WERI-Rb-1 (cell line): ENCODE results near the gene CLCN5.

Source experiments
- DNase-seq: peaks from one replicate; pipeline ENCODE4 v3.0.0-alpha.2; 2020
- H3K27ac ChIP-seq: fragments of 250-450 bp; sonication (Bioruptor Pico); 2 replicates; pipeline ENCODE4 v1.5.1; 2020; ENCODE audit warnings: mild to moderate bottlenecking, moderate library complexity
- H3K27me3 ChIP-seq: fragments of 250-450 bp; sonication (Bioruptor Pico); 2 replicates; pipeline ENCODE4 v1.5.1; 2021; ENCODE audit warnings: mild to moderate bottlenecking, low read depth, moderate library complexity; ENCODE audit not compliant: insufficient read depth, severe bottlenecking
- H3K36me3 ChIP-seq: fragments of 250-450 bp; sonication (Bioruptor Pico); 2 replicates; pipeline ENCODE4 v1.5.1; 2020; ENCODE audit warnings: mild to moderate bottlenecking, moderate library complexity
- H3K4me3 ChIP-seq: 2 replicates; pipeline ENCODE4 v1.5.1; 2011; ENCODE audit warnings: low read depth, mild to moderate bottlenecking, control low read depth, low read length
- H3K9me3 ChIP-seq: fragments of 250-450 bp; sonication (Bioruptor Pico); 2 replicates; pipeline ENCODE4 v1.5.1; 2021; ENCODE audit warnings: mild to moderate bottlenecking, moderate library complexity; ENCODE audit not compliant: severe bottlenecking
- TF ChIP-seq, protein P1 (sequence below): IDR thresholded peaks from 2 replicates; pipeline ENCODE4 v1.5.1; 2011; ENCODE audit warnings: low read depth, mild to moderate bottlenecking, control low read depth, inconsistent platforms, low read length

Gene CLCN5

DNA sequence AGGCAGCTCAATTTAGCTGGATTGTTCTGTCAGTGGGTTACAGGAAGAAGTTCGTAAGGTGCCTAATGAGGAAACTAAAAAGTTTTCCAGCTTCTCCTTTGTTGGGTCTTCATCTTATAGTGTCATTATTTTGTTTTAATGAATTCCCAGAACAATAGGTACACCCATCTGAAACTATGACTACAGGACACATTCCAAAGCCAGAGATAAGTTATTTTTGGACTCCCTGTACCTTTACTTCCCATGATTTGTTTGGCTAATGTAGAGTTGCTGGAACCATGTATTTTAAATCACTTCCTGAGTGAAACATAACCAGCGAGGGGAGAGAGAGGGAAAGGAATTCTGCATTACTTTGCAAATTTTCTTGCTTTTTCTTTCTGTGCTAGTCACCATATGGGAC is 114.0 kb downstream of the CLCN5 start:
- H3K27ac ChIP-seq: no peak overlapping the region
- H3K36me3 ChIP-seq: no peaks in the 10 kb centered on the region
- no peaks in the 10 kb centered on the region for H3K9me3 ChIP-seq
- TF ChIP-seq, protein P1, sequence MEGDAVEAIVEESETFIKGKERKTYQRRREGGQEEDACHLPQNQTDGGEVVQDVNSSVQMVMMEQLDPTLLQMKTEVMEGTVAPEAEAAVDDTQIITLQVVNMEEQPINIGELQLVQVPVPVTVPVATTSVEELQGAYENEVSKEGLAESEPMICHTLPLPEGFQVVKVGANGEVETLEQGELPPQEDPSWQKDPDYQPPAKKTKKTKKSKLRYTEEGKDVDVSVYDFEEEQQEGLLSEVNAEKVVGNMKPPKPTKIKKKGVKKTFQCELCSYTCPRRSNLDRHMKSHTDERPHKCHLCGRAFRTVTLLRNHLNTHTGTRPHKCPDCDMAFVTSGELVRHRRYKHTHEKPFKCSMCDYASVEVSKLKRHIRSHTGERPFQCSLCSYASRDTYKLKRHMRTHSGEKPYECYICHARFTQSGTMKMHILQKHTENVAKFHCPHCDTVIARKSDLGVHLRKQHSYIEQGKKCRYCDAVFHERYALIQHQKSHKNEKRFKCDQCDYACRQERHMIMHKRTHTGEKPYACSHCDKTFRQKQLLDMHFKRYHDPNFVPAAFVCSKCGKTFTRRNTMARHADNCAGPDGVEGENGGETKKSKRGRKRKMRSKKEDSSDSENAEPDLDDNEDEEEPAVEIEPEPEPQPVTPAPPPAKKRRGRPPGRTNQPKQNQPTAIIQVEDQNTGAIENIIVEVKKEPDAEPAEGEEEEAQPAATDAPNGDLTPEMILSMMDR: no peak
- no peak overlapping the region for H3K4me3 ChIP-seq
- no peak for DNase-seq
- no peaks in the 10 kb centered on the region for H3K27me3 ChIP-seq

DNA sequence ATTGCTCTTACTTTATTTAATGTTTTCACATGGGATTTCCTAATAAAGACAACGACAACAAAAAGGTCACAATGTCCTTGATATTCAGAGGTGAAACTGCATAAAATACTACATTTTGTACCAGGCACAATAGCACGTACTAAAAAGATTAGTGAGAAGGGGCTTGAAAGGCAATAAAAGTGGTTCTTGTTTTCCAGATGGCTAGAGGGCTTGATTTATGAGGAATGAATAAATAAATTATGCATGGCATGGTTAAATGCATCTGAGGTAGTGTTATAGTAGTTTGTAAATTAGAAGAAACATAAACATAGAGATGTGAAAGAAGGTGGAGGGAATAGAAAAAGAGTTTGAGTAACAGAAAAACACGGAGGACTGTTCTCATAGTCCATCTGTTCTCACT is 123.4 kb downstream of the CLCN5 start:
- H3K27ac ChIP-seq: no peak overlapping the region
- no peaks in the 10 kb centered on the region for H3K27me3 ChIP-seq
- no peak for DNase-seq
- H3K9me3 ChIP-seq: no peaks in the 10 kb centered on the region
- no peak overlapping the region for H3K4me3 ChIP-seq
- H3K36me3 ChIP-seq: no peaks in the 10 kb centered on the region
- TF ChIP-seq, protein P1: no peak

DNA sequence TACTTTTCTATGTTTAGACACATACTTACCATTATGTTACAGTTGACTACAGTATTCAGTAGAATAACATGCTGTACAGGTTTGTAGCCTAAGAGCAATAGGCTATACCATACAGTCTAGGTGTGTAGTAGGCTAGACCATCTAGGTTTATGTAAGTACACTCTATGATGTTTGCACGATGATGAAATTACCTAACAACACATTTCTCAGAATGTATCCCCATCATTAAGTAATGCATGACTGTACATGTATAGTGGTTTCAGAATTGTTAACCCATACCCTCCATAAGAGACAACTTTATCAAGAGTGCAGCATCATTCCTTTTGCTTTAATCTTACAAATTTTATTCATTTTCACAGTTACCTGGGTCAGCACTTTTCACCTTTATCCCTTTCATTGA is 126.8 kb downstream of the CLCN5 start:
- Histone ChIP-seq H3K27me3 (no peaks in the 10 kb centered on the region), H3K27ac (no peak overlapping the region), H3K9me3 (no peaks in the 10 kb centered on the region), H3K36me3 (no peaks in the 10 kb centered on the region), H3K4me3 (no peak overlapping the region)
- DNase-seq: no peak
- TF ChIP-seq, protein P1: no peak

DNA sequence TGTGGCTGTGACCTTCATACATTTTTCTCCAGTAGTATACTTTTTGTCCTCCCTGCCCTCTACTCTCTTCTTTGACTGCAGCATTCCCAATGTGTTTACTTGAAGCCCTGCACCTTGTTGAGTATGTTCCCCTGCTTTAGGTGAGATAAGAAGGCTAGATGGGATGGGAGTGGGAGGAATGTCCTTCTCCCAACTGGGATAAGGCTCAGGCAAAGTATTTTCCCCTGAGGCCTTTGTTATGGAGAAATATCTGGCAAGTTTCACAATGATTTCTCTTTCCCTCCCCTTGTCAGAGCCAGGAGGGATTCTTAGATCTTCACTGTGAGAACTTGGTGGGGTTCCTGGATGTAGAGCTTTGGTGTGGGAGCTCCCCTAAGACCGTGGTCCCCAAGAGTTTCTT is 131.8 kb downstream of the CLCN5 start:
- no peak for DNase-seq
- Histone ChIP-seq H3K36me3 (no peaks in the 10 kb centered on the region), H3K27me3 (no peaks in the 10 kb centered on the region), H3K9me3 (no peaks in the 10 kb centered on the region), H3K4me3 (no peak overlapping the region), H3K27ac (no peak overlapping the region)
- TF ChIP-seq, protein P1: no peak

DNA sequence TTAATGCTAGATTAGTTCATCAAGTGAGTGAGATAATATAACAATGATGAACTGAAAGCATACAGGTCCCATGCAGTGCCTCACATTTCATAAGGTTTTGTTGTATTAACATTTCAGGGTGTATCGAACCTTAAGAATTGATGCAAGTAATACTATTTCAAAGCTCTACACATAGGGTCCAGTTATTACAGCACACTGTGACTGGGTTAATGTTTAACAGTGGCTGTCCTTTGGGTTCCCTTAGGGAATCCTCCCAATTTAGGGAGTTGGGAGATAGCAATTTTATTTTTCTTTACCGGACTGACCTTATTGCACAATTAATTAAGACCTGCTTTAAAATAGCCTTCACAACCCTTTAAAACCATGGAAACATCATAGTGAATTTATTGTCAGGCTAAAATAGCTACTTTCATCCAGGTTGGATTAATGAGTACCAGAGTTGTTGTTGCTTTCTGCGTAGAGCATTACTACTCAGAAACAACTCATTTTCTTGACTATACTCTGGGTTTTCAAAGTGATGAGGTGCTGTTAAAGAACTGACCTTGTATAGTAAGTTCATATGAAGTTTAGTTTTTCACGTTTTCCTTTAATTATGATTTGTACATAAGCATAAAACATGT is 144.0 kb downstream of the CLCN5 start:
- no peak overlapping the region for H3K4me3 ChIP-seq
- peaks cover 2% of the 10 kb centered on the region for H3K27me3 ChIP-seq
- TF ChIP-seq, protein P1: no peak
- H3K9me3 ChIP-seq: no peaks in the 10 kb centered on the region
- H3K27ac ChIP-seq: no peak overlapping the region
- no peaks in the 10 kb centered on the region for H3K36me3 ChIP-seq
- no peak for DNase-seq

DNA sequence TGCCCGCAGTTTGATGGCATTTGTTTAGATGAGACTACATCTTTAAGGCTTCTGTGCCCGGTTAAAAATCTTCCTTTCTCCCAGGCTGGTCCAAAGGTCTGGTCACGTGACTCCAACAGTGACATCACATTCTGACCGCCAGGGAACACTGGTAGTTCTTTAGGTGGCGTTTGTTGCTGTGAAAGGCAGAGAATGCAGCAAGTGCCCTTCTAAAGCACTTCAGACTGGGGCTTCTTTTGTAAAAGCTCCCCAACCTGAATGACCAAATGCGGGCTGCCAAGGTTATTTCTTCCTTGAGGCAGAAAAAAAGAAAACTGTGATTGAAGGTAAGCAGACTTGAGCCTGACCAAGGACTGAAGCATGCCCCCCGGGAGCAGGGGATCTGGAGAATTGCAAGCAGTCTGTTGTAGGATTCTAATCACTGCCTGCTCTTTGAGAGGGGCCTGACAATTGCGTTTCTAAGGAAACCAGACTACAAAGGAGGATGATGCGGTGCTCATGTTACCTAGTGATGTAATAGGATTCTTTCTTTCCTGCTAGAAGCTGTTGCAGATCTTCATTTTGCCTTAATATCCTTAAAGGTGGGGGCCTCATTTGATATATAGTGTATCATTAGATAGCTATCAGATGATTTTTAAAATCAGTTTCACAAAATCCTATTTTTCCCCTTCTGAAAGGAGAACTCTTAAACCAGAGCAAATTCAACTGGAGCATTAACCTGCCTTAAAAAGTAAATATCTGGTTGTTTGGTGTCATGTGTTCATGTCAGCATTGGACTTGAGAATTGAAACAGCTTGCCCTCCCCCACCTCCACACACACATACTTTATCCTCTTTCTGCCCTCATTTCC is 145.3 kb downstream of the CLCN5 start:
- no peak overlapping the region for H3K27ac ChIP-seq

More for the DNA sequence above, 145.3 kb downstream of the CLCN5 start:
- TF ChIP-seq, protein P1: 0 out of 2 replicates have a peak, but pooled peaks have one; percentile 15
- DNase-seq: peak; percentile 21
- Histone ChIP-seq H3K27me3 (peaks cover 2% of the 10 kb centered on the region), H3K36me3 (no peaks in the 10 kb centered on the region), H3K4me3 (no peak overlapping the region), H3K9me3 (no peaks in the 10 kb centered on the region)
